Mucosa of stomach (tissue), 1 donor: ENCODE measurements around the gene PARM1.

Experiments used
- H3K27me3 ChIP-seq: one replicate; pipeline ENCODE4 v1.7.0; 2013; ENCODE audit warnings: mild to moderate bottlenecking, low read length; ENCODE audit not compliant: control insufficient read depth, insufficient read depth
- H3K36me3 ChIP-seq: one replicate; pipeline ENCODE4 v1.7.0; 2013; ENCODE audit warnings: low read length; ENCODE audit not compliant: control insufficient read depth, insufficient read depth
- H3K4me1 ChIP-seq: one replicate; pipeline ENCODE4 v1.7.0; 2013; ENCODE audit warnings: mild to moderate bottlenecking, low read length; ENCODE audit not compliant: control insufficient read depth, insufficient read depth
- H3K4me3 ChIP-seq: one replicate; pipeline ENCODE4 v1.7.0; 2013; ENCODE audit warnings: low read length
- H3K9ac ChIP-seq: one replicate; pipeline ENCODE4 v1.7.0; 2013; ENCODE audit warnings: mild to moderate bottlenecking, low read length, moderate library complexity
- H3K9me3 ChIP-seq: one replicate; pipeline ENCODE4 v1.7.0; 2013; ENCODE audit warnings: mild to moderate bottlenecking, low read length, moderate library complexity; ENCODE audit not compliant: control insufficient read depth
- donor health status: Pancreatic carcinoma.

The PARM1 gene

DNA sequence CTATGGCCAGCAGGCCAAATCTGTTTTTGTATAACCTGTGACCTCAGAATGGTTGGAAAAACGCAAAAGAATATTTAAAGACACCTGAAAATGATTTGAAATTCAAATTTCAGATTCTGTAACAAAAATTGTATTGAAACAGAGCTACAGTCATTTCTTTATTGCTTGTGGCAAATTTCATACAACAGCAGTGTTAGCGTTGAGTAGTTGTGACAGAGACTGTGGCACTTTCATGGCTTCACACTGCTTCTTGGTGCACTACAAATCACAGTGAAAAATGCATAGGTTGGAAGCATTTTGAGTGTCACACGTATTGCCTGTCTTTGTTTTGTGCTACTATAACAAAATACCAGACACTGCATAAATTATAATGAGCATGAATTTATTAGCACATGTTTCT lies 12.2 kb upstream of the PARM1 start:
- H3K9me3 ChIP-seq = no peaks in the 10 kb centered on the region
- H3K27me3 ChIP-seq = no peaks in the 10 kb centered on the region
- H3K9ac ChIP-seq = no peak overlapping the region
- no peak overlapping the region for H3K4me3 ChIP-seq
- no peaks in the 10 kb centered on the region for H3K4me1 ChIP-seq
- H3K36me3 ChIP-seq = no peaks in the 10 kb centered on the region

DNA sequence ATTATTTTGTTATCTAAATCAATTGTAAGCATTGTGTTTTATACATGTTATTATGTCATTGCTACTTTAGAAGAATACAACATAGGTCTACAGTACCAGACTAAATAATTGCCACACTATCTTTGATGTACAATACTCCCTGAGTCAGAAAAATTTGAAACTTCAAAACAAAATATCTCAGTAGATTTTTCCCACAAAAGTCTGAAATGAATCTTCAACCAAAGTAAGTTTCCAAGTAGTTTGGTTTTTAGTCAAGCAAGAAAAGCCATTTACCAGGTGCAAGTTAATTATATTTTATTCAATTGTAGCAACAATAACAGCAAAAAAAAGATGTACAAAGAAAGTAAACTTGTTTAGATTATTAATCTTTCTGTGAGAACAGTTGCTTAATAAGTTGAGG lies 11.4 kb upstream of the PARM1 start:
- no peak overlapping the region for H3K4me3 ChIP-seq
- H3K9me3 ChIP-seq = no peaks in the 10 kb centered on the region
- no peaks in the 10 kb centered on the region for H3K27me3 ChIP-seq
- H3K4me1 ChIP-seq = no peaks in the 10 kb centered on the region
- no peaks in the 10 kb centered on the region for H3K36me3 ChIP-seq
- no peak overlapping the region for H3K9ac ChIP-seq

DNA sequence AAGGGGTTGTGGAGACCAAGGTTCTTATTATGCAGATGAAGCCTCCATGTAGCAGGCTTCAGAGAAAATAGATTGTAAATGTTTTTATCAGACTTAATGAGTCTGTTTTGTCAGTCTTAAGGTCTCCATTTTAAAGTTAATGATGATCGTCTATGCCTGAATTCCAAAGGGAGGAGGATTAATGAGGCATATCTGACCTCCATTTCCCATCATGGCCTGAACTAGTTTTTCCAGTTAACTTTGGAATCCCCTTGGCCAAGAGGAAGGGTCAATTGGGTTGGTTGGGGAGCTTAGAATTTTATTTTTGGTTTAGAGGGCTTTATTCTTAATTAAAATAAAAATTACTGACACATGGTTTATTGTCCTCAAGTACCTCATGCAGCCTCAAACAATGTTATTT lies 6.9 kb upstream of the PARM1 start:
- Histone ChIP-seq H3K4me3 (no peak overlapping the region), H3K4me1 (no peaks in the 10 kb centered on the region), H3K36me3 (no peaks in the 10 kb centered on the region)

DNA sequence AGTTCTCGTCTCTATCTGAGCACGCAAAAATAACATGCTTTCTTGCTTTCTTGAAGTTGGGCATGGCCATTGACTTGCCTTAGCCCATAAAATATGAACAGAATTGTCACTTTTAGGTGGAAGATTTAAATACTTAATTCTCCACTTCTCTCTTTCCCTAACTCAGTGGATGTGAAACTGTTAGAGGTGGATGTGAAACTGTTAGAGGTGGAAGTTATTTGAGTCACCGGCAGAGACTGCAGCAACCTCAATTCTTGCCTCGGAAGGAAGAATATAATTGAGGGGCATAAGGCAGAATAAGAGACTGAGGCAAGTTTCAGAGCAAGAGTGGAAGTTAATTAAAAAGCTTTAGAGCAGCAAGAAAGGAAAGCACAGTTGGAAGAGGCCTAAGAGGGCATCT lies 2.8 kb upstream of the PARM1 start:
- H3K9ac ChIP-seq = no peak overlapping the region
- no peak overlapping the region for H3K4me3 ChIP-seq
- H3K9me3 ChIP-seq = no peaks in the 10 kb centered on the region
- no peaks in the 10 kb centered on the region for H3K36me3 ChIP-seq
- peaks cover 16% of the 10 kb centered on the region for H3K4me1 ChIP-seq
- H3K27me3 ChIP-seq = peaks cover 17% of the 10 kb centered on the region

More for the DNA sequence above, 6.9 kb upstream of the PARM1 start:
- Histone ChIP-seq H3K9ac (no peak overlapping the region), H3K9me3 (no peaks in the 10 kb centered on the region), H3K27me3 (no peaks in the 10 kb centered on the region)

DNA sequence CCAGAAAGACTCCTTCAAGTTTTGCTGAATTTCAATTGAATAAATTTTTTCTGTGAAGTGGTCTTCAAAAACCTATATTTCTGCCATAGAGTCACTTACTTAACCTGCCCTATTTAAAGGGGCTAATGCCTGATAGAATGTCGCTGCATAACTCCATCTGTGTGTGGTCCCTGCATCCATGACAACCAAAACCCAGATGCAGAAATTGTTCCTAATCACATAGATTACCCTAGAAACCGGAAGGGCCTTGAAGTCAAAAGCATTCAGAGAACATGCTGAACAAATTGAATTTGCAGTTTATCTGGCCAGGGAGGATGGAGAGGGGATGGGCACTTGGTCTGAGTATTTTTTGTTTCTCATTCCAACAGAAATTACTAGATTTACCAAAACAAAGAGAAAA lies 1.5 kb upstream of the PARM1 start:
- no peaks in the 10 kb centered on the region for H3K9me3 ChIP-seq
- no peak overlapping the region for H3K4me3 ChIP-seq
- H3K4me1 ChIP-seq = peaks cover 16% of the 10 kb centered on the region
- H3K27me3 ChIP-seq = peaks cover 17% of the 10 kb centered on the region
- no peak overlapping the region for H3K9ac ChIP-seq
- H3K36me3 ChIP-seq = no peaks in the 10 kb centered on the region

DNA sequence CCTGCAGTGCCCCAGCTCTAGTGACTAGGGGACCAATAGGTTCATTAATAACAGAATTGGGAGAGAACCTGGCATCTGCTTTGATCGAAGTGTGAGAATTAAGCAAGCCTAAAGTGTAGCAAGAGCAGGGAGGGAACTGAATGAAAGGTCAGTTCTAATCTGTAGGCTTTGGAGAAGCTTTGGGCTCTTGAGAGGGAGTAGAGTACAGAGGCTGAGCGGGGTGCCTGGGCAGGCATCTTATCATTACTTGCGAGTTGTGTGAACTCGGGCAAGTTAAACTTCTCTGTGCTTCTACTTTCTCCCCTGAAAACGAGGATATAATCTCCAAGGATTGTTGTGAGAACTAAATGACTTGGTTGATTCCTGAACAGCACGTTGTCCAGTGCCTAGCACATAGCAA lies 906 bp upstream of the PARM1 start:
- H3K9me3 ChIP-seq = no peaks in the 10 kb centered on the region
- no peaks in the 10 kb centered on the region for H3K36me3 ChIP-seq
- no peak overlapping the region for H3K9ac ChIP-seq
- no peak overlapping the region for H3K4me3 ChIP-seq
- H3K4me1 ChIP-seq = peaks cover 16% of the 10 kb centered on the region
- H3K27me3 ChIP-seq = peaks cover 17% of the 10 kb centered on the region

DNA sequence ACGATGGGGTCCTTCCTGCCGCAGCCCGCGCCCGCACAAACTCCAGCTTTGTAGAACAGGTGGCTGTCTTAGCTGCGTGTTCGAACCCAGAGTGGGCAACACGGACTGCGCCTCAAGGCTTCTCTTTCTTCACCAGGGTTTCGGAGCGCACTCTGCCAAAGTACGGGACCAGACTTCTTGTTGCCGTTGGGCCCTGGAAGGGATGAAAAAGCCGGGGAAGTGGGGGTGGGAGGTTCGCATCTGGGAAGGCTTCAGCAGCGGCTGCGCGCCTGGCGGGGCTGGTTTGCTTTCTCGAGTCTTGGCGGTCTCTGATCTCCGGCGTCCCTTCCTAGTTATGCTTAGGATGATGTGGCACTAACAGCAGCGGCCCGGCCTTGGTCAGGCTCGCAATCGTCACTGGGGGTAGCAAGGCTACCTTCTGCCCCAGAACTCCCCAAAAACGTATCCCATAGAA lies 673 bp downstream of the PARM1 start:
- H3K4me3 ChIP-seq = peak overlapping the region; percentile 74
- peak overlapping the region; percentile 62 for H3K9ac ChIP-seq
- H3K4me1 ChIP-seq = peaks cover 16% of the 10 kb centered on the region
- no peaks in the 10 kb centered on the region for H3K9me3 ChIP-seq
- H3K27me3 ChIP-seq = peaks cover 17% of the 10 kb centered on the region
- no peaks in the 10 kb centered on the region for H3K36me3 ChIP-seq

DNA sequence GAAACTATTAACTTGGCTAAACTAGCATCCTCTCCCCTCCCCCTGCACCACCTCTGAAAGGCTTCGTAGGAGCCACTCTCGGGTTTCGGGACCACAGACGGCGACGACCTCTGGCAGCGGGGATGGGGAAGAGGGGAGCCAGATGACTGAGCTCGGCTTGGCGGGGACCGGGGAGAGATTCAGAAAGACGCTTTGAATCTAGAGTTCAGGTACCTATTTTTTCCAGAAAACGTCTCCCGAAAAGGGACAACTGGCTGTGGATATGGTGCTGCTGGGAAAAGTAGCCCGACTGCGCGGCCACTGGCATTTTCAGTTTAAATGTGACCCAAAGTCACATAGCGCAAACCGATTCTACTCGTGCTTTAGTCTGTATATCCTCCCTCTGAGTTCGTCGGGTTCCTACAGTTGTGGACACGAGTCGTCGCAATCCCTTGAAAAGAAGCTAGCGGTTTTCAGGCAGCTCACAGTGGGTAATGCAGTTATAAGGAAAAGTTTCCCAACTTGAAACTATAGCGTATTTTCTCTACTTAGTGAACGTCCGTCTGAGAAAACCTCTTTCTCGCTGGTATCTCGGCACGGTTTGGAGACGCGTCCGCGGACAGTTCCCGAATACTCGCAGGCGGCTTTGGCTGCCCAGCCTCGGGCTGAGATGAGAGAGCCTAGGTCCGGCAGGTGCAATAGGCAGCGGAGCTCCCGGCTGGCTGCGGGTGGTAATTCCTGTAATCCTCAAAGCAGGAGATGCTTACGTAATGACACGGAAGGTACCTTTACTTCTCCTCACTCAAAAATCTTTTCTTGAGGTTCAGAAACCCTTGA lies 1.3 kb downstream of the PARM1 start:
- Histone ChIP-seq H3K4me1 (peaks cover 16% of the 10 kb centered on the region), H3K27me3 (peaks cover 17% of the 10 kb centered on the region)

DNA sequence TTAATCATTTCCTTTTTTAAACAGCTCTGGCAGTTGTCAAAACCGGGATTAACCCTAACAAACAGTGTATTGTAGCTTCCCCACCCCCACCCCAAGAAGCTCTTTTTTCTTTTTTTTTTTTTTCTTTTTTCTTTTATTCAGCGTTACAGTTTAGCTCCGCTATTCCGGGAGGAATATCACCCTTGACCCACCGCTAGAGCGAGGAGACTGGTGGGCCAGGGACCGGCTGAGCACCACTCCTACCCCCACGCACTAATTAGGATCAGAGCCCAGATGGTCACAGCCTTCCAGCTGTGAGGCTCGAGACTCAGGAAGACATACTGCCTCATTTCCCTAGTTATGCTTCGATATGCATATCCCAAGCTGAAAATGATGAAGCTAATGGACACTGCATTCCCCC lies 2.0 kb downstream of the PARM1 start:
- peaks cover 16% of the 10 kb centered on the region for H3K4me1 ChIP-seq
- peaks cover 17% of the 10 kb centered on the region for H3K27me3 ChIP-seq
- no peak overlapping the region for H3K4me3 ChIP-seq
- no peaks in the 10 kb centered on the region for H3K36me3 ChIP-seq
- no peaks in the 10 kb centered on the region for H3K9me3 ChIP-seq
- H3K9ac ChIP-seq = no peak overlapping the region

More for the DNA sequence above, 1.3 kb downstream of the PARM1 start:
- no peaks in the 10 kb centered on the region for H3K9me3 ChIP-seq
- peak overlapping the region; percentile 62 for H3K9ac ChIP-seq
- H3K4me3 ChIP-seq = peak overlapping the region; percentile 74
- H3K36me3 ChIP-seq = no peaks in the 10 kb centered on the region

DNA sequence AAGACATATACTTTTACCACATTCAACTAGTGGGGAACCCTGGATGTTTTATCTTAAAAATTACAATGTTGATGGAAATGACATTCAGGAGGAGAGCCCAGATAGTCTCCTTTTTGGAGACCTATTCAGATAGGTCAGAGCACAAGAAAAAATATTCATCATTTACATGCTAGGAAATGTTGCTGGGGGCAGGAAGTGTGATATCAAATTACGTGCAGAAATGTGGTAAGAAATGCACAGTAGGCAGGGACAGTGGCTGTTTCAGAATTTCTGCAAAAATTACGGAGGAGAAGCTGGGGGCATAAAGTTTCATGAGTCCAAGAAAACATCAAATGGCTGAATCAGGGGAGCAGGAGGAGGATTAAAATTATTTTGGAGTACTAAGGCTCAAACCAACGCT lies 8.2 kb downstream of the PARM1 start:
- no peaks in the 10 kb centered on the region for H3K4me1 ChIP-seq
- H3K9me3 ChIP-seq = no peaks in the 10 kb centered on the region

DNA sequence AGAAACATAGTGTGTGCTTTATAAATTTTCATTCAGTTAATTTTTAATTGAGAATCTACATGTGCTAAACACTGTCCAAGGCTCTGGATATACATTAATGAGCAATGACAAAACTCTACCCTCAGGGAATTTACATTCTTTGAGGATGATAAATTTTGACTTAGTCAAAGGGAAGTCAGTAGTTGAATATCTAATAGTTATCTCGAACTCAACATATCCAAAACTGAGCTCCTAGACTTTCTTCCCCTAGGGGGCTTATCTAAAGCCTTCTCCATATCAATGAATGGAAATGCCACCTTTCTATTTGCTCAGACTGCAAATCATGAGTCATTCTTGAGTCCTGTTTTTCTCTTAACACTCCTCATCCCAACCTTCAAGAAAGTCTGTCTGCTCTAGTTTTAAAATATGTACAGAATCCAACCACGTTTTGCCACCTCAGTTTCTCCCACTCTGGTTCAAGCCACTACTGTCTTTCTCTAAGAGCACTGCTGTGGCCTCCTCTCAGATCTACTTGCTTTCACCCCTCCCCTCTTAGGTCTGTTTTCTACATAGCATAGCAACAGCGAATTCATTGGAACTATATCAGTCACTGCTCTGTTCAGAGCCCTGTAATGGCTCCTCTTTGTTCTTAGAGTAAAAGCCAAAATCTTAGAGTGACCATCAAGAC lies 9.5 kb downstream of the PARM1 start:
- H3K4me3 ChIP-seq = no peak overlapping the region
- no peak overlapping the region for H3K9ac ChIP-seq
- H3K36me3 ChIP-seq = no peaks in the 10 kb centered on the region
- no peaks in the 10 kb centered on the region for H3K9me3 ChIP-seq
- no peaks in the 10 kb centered on the region for H3K27me3 ChIP-seq
- H3K4me1 ChIP-seq = no peaks in the 10 kb centered on the region

More for the DNA sequence above, 8.2 kb downstream of the PARM1 start:
- no peaks in the 10 kb centered on the region for H3K27me3 ChIP-seq
- H3K4me3 ChIP-seq = no peak overlapping the region
- H3K36me3 ChIP-seq = no peaks in the 10 kb centered on the region
- no peak overlapping the region for H3K9ac ChIP-seq

DNA sequence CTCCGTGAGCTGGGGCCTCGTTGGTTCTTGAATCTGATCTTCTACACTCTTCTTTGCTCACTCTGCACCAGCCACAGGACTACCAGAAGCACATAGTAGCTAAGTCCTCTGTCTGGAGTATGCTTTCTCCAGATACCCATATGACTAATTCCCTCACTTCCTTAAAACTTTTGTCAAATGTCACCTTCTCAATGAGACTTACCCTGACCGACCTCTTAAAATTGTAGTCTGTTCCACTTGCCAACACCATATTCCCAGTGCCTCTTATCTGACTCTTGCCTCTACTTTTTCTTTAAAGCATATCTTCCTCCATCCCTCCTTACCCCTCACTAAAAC lies 10.0 kb downstream of the PARM1 start:
- H3K36me3 ChIP-seq = no peaks in the 10 kb centered on the region
- H3K9ac ChIP-seq = no peak overlapping the region
- H3K27me3 ChIP-seq = no peaks in the 10 kb centered on the region
- H3K4me1 ChIP-seq = no peaks in the 10 kb centered on the region
- H3K4me3 ChIP-seq = no peak overlapping the region
- no peaks in the 10 kb centered on the region for H3K9me3 ChIP-seq
